COLO668 (cell line): Measurements from ENCODE around the gene BMP8A.
"Not testable (repeated sequence)": the region's sequence is repeated elsewhere in the genome, so short reads cannot be mapped to it uniquely, and the experiment has no call there.

ENCODE experiments used
- DNase-seq: peaks from one replicate; lab custom pipeline; 2025; ENCODE audit not compliant: unreplicated experiment; lab: John Stamatoyannopoulos, UW

The BMP8A gene

GRCh38 chr1:39504436-39504835 lies 13.0 kb downstream of the BMP8A start:
- not testable (repeated sequence) for DNase-seq

GRCh38 chr1:39505289-39505688 lies 13.9 kb downstream of the BMP8A start:
- no peak for DNase-seq

DNA sequence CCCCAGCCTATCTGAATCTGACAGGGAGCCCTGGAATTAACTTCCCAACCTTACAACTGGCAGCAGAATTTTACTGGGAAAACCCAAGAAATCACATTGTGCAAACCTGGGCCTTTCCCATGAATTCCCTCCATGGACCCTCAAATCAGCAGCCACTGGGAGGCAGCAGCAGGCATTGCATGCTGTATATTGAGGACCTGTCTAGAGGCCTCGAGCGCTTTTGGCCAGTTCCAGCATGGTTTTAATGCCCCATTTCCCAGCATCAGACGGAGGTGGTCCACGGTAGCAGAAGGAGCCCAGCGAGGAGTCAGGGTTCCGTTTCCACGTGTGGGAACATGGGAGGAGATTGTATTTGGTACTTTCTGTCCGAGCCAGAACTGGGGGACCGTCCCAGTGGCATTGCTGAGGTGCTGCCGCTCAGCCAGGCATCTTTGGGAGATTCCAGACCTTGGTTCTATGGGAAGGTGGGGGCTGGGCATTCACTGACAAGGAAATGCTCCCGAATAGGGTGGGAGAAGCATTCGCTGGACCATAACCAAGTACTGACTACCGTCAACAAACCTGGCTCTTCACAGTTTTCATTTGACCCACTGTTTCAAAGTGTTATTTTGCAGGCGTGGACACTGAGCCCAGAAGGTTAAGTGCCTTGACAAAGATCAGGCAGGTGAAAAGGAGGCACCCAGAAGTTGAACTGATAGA lies 15.9 kb downstream of the BMP8A start:
- DNase-seq, result no peak

- DNase-seq, result no peak
Observed at GRCh38 chr1:39508266-39508665, 16.8 kb downstream of the BMP8A start.

GRCh38 chr1:39508857-39509305 lies 17.4 kb downstream of the BMP8A start:
- no peak for DNase-seq

DNA sequence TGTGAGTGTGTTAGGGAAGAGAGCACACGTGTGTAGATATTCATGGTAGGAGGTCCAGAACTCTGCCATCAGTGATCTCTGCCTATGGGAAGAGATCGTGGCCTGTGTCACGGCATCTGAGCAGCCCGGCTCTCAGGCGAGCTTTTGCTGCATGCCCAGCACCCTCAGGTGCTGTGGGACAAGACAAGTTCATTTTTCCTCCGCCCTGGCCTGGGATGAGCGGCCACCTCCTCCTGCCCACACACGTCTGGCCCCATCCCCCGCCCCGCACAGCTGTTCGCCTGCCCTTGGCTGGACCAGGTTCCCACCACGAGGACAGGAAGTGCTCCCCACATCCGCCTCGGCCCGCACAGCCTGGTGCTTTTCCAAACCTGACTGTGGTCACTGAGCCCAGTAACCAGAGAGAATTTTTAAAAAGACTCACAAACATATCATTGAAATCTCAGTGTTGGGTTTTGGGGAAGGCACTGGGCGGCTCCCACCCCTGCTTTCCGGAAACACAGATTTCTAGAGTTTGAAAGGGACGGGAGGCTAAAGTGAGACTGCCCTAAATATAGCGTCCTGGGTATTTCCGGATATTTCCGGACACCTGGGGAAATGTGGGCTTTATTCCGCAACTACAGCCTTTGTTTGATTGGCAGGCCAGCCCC lies 18.0 kb downstream of the BMP8A start:
- DNase-seq, result no peak

DNA sequence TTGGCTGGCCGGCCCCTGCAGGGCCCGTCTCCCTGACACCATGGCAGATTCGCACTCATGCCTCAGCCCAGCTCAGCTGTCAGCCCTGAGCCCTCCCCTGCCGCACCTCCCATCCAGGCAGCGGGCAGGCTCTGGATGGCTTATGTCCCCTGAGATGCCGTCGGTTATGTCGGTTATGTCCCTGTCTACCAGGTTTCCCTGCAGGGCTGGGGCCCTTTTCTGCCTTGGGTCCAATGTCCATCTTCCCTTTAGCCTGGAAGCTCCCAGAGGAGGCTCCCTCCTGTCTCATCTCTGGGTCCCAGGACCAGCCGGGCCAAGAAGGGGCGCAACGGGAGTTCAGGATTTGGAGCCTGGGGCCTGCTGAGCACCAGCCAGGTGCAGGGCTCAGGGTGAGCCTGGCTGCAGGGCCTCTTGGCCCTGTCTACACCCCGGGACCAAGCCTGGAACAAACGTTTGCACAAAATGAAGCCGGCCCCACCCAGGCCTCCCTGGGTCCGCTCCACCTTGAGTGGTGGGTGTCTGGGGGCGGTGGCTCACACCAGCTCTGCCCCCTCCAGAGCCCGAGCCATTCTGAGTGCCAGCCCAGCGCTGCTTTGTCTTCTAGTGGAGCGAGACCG lies 19.2 kb downstream of the BMP8A start:
- DNase-seq, result not testable (repeated sequence)

- DNase-seq, result not testable (repeated sequence)
Observed at GRCh38 chr1:39511477-39511876, 20.0 kb downstream of the BMP8A start.

GRCh38 chr1:39512234-39512847 lies 20.9 kb downstream of the BMP8A start:
- not testable (repeated sequence) for DNase-seq

GRCh38 chr1:39514710-39515124 lies 23.3 kb downstream of the BMP8A start:
- not testable (repeated sequence) for DNase-seq

DNA sequence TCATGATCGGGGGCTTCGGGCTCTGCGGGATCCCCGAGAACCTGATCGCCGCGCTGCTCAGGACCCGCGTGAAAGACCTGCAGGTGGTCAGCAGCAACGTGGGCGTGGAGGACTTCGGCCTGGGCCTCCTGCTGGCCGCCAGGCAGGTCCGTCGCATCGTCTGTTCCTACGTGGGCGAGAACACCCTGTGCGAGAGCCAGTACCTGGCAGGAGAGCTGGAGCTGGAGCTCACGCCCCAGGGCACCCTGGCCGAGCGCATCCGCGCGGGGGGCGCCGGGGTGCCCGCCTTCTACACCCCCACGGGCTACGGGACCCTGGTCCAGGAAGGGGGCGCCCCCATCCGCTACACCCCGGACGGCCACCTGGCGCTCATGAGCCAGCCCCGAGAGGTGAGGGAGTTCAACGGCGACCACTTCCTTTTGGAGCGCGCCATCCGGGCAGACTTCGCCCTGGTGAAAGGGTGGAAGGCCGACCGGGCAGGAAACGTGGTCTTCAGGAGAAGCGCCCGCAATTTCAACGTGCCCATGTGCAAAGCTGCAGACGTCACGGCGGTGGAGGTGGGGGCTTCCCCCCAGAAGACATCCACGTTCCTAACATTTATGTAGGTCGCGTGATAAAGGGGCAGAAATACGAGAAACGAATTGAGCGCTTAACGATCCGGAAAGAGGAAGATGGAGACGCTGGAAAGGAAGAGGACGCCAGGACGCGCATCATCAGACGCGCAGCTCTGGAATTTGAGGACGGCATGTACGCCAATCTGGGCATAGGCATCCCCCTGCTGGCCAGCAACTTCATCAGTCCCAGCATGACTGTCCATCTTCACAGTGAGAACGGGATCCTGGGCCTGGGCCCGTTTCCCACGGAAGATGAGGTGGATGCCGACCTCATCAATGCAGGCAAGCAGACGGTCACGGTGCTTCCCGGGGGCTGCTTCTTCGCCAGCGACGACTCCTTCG lies 24.0 kb downstream of the BMP8A start:
- DNase-seq, result not testable (repeated sequence)

GRCh38 chr1:39516841-39517240 lies 25.4 kb downstream of the BMP8A start:
- DNase-seq, result not testable (repeated sequence)

DNA sequence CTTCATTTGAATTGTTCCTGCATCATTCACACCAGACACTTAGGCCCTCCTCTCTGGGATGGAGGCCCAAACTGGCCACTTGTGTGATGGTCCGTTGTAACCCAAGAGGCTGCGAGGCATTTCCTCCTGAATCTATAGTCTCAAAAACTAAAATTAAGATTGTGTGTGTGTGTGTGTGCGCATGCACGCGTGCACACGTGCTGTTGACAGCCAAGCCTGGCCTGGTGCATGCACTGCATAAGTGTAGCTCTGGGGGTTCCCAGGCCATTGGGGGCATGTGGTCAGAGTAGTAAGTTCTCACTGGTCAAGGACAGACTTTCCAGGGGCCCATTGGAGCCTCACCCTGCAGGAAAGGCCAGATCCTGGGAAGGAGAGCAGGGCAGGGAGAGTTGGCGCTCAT lies 26.5 kb downstream of the BMP8A start:
- DNase-seq, result not testable (repeated sequence)

- DNase-seq, result not testable (repeated sequence)
Observed at GRCh38 chr1:39519376-39519775, 27.9 kb downstream of the BMP8A start.

- not testable (repeated sequence) for DNase-seq
Observed at GRCh38 chr1:39522221-39522620, 30.8 kb downstream of the BMP8A start.

DNA sequence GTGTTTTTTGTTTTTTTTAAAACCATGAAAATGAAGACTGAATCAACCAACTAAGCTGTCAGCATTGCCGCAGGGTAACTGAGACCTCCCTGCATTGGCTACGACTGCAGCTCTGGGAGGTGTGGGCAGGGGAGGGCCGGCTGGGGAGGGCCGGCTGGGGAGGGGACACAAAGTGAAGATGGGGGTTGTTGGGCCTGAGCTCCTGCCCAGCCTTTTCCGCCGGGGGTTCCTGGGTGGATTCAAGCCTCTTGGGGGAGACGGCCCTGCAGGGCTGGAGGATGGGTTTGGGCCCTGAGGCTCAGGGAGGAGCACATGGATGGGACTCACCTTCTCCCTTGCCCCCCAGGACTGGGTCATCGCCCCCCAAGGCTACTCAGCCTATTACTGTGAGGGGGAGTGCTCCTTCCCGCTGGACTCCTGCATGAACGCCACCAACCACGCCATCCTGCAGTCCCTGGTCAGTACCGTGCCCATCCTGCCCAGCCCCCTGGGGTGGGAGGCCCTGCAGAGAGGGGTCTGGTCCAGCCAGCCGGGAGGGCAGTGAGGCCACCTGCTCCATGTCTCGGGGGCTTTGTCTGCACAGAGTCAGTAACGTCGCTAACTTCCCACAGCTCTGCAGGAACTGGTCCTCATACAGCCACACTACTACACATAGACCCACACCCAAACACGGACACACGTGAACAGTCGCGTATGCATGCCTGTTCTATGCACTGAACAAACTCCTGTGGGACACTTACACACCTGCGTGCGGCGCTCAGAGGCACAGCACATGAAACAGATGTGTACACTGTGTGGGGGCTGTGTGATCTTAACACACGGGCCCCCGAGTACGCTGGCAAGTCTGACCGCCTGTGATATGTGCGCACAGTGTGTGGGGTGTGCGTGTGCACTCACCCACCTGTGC lies 31.5 kb downstream of the BMP8A start:
- no peak for DNase-seq

DNA sequence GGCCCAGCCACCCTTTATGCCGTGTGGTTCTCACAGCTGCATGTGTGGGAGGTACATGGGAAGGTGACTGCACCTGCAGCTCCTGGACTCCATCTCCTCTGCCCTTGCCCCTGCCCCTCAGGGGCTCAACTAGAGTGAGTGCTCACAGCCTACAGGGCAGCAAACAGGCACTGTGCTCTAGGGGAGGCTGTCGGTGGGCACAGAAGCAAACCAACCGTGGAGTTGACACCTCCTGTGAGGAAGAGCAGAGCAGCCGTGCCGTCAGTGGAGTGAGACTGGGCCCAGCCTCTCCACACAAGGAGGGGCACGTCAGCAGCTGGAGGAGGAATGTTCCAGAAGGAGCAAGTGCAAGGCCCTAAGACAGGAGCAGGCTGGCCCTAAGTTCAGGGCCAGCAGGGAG lies 32.7 kb downstream of the BMP8A start:
- no peak for DNase-seq

DNA sequence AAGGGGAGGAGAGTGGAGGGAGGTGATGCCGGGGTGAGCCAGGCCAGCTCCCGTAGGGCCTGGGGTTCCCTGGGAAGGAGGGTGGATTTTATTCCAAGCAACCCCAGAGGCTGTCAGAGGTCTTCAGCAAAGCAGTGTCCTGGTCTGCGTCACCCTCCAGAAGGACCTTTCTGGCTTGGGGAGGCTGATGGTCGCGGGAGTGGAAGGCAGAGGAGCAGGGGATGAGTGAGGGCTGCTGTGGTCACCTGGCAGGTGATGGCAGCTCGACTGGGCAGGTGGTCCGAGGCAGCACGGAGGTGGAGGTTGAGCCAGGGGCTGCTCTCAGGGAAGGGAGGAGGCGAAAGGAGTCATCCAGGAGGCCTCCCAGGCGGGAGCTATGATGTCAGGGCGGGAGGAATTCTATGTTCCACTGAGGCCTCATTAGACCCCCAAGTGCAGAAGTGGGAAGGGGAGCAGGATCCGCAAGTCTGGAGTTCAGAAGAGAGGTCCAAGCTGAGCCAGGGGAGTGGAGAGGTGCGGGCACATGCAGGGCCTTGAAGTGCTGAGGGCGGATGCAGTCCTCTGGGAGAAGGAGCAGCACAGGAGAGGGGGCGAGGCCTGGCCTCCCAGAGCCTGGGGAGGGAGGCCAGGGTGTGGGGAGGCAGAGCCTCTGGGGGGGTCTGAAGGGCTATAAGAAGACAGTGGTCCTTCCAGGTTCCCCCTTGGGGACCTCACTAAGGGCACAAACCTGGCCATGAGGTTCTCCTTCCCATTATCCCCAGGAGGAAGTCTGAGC lies 33.3 kb downstream of the BMP8A start:
- no peak for DNase-seq
